Ishikawa (cell line): Measurements from ENCODE around the gene OPHN1.

Experiments used
- CEBPB ChIP-seq: IDR thresholded peaks from 2 replicates; pipeline ENCODE4 v1.6.1; 2012
- CREB1 ChIP-seq: IDR thresholded peaks from 2 replicates; pipeline ENCODE4 v1.6.1; 2012; ENCODE audit warnings: low read depth
- EGR1 ChIP-seq: IDR thresholded peaks from 2 replicates; pipeline ENCODE4 v1.6.1; 2012
- EP300 ChIP-seq: IDR thresholded peaks from 2 replicates; pipeline ENCODE4 v1.6.1; 2012; ENCODE audit warnings: borderline replicate concordance
- FOXM1 ChIP-seq: IDR thresholded peaks from 2 replicates; pipeline ENCODE4 v1.6.1; 2012; ENCODE audit warnings: low read depth, borderline replicate concordance
- NFIC ChIP-seq: IDR thresholded peaks from 2 replicates; pipeline ENCODE4 v1.6.1; 2012
- RAD21 ChIP-seq: IDR thresholded peaks from 2 replicates; pipeline ENCODE4 v1.6.1; 2012; ENCODE audit warnings: low read depth
- TAF1 ChIP-seq: IDR thresholded peaks from 2 replicates; pipeline ENCODE4 v1.6.1; 2012; ENCODE audit warnings: low read depth, mild to moderate bottlenecking
- TCF12 ChIP-seq: IDR thresholded peaks from 2 replicates; pipeline ENCODE4 v1.6.1; 2012; ENCODE audit warnings: low read depth
- TEAD4 ChIP-seq: IDR thresholded peaks from 2 replicates; pipeline ENCODE4 v1.6.1; 2012
- YY1 ChIP-seq: IDR thresholded peaks from 2 replicates; pipeline ENCODE4 v1.6.1; 2012; ENCODE audit warnings: low read depth
- ZBTB7A ChIP-seq: IDR thresholded peaks from 2 replicates; pipeline ENCODE4 v1.6.1; 2012; ENCODE audit warnings: low read depth
- TF ChIP-seq, protein P1 (sequence below): IDR thresholded peaks from 2 replicates; pipeline ENCODE4 v1.6.1; 2012
- TF ChIP-seq, protein P2 (sequence below): IDR thresholded peaks from 2 replicates; pipeline ENCODE4 v1.6.1; 2012; ENCODE audit warnings: low read depth, mild to moderate bottlenecking
- TF ChIP-seq, protein P3 (sequence below): IDR thresholded peaks from 2 replicates; pipeline ENCODE4 v1.6.1; 2012

The OPHN1 gene

DNA sequence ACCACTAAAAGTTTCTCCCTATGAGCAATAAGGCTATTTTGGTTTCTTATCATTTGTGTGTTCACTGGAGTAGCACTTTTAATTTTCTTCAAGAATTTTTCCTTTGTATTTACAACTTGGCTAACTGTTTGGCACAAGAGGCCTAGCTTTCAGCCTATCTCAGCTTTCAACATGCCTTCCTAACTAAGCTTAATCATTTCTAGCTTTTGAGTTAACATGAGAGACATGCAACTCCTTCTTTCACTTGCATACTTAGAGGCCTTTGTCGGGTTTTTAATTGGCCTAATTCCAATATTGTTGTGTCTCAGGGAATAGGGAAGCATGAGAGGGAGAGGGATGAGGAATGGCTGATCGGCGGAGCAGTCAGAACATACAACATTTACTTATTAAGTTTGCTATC is 349.8 kb downstream of the OPHN1 start:
- TF ChIP-seq TCF12 (no peak), CREB1 (no peak), TAF1 (no peak), YY1 (no peak), RAD21 (no peak), TEAD4 (no peak), ZBTB7A (no peak), EGR1 (no peak), FOXM1 (no peak), EP300 (no peak), NFIC (no peak), CEBPB (no peak)
- TF ChIP-seq, protein P1, sequence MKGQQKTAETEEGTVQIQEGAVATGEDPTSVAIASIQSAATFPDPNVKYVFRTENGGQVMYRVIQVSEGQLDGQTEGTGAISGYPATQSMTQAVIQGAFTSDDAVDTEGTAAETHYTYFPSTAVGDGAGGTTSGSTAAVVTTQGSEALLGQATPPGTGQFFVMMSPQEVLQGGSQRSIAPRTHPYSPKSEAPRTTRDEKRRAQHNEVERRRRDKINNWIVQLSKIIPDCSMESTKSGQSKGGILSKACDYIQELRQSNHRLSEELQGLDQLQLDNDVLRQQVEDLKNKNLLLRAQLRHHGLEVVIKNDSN, result no peak
- TF ChIP-seq, protein P2, sequence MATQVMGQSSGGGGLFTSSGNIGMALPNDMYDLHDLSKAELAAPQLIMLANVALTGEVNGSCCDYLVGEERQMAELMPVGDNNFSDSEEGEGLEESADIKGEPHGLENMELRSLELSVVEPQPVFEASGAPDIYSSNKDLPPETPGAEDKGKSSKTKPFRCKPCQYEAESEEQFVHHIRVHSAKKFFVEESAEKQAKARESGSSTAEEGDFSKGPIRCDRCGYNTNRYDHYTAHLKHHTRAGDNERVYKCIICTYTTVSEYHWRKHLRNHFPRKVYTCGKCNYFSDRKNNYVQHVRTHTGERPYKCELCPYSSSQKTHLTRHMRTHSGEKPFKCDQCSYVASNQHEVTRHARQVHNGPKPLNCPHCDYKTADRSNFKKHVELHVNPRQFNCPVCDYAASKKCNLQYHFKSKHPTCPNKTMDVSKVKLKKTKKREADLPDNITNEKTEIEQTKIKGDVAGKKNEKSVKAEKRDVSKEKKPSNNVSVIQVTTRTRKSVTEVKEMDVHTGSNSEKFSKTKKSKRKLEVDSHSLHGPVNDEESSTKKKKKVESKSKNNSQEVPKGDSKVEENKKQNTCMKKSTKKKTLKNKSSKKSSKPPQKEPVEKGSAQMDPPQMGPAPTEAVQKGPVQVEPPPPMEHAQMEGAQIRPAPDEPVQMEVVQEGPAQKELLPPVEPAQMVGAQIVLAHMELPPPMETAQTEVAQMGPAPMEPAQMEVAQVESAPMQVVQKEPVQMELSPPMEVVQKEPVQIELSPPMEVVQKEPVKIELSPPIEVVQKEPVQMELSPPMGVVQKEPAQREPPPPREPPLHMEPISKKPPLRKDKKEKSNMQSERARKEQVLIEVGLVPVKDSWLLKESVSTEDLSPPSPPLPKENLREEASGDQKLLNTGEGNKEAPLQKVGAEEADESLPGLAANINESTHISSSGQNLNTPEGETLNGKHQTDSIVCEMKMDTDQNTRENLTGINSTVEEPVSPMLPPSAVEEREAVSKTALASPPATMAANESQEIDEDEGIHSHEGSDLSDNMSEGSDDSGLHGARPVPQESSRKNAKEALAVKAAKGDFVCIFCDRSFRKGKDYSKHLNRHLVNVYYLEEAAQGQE, result no peak
- TF ChIP-seq, protein P3, sequence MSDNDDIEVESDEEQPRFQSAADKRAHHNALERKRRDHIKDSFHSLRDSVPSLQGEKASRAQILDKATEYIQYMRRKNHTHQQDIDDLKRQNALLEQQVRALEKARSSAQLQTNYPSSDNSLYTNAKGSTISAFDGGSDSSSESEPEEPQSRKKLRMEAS, result no peak

DNA sequence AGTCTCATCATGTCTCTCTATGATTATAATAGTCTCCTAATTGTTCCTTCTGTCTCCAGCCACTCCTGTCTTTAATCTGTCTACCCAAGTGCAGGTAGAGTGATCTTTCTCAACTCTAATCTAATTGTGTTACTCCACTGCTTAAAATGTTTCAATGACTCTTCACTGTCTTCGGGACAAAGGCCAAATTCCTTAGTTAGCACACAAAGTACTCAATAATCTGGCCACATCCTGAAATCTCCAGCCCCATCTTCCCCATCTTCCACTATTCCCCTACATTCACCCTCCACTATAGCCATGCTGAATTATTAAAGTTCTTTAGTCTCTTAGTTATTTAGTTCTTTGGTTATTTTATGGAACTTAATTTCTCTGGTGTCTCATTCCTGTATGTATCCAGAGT is 353.3 kb downstream of the OPHN1 start:
- TF ChIP-seq ZBTB7A (no peak), FOXM1 (no peak), EP300 (no peak), CEBPB (no peak), NFIC (no peak), CREB1 (no peak), RAD21 (no peak), TAF1 (no peak), TCF12 (no peak), YY1 (no peak), EGR1 (no peak), TEAD4 (no peak)
- TF ChIP-seq, protein P1, result no peak
- TF ChIP-seq, protein P2, result no peak
- TF ChIP-seq, protein P3, result no peak

DNA sequence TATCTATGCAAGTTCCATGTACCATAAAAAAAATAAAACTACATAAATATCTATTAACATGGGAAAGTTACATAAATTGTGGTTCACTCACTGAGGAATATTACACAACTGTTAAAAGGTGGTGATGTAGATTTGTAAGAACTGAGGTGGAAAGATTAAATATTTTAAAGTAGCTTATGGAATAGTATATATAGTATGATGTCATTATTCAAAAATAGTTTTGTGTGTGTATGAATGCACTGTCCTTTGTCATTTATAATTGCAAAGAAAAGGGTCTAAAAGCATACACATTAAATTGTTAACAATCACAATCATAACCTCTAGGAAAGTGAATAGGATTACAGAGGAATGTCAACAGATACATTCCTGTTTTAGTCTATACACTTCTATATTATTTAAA is 355.9 kb downstream of the OPHN1 start:
- no peak for TF ChIP-seq NFIC
- TF ChIP-seq, protein P1, result no peak
- no peak for TF ChIP-seq EP300
- no peak for TF ChIP-seq TCF12
- TF ChIP-seq TEAD4, result no peak
- no peak for TF ChIP-seq YY1
- no peak for TF ChIP-seq EGR1
- TF ChIP-seq CEBPB, result no peak
- TF ChIP-seq FOXM1, result no peak
- TF ChIP-seq, protein P2, result no peak
- TF ChIP-seq, protein P3, result no peak

DNA sequence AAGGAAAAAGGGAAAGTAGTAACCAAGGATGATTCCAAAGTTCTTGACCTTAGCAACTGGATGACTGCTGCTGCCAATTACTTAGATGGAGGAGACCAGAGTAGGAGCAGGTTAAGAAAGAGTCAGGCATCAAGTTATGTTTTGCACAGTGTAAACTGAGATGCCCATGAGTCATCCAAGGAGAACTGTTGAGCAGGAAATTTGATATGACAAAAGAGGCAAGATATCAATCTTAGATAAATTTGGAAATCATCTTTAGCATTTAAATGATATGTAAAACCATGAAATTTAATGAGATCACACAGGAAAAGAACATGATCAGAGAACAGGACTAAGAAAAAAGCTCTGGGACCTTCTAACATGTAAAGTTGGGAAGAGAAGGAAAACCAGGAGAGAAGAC is 361.3 kb downstream of the OPHN1 start:
- no peak for TF ChIP-seq CREB1
- no peak for TF ChIP-seq EP300
- TF ChIP-seq NFIC, result no peak
- TF ChIP-seq FOXM1, result no peak
- TF ChIP-seq, protein P2, result no peak
- no peak for TF ChIP-seq TCF12
- TF ChIP-seq, protein P1, result no peak
- TF ChIP-seq, protein P3, result no peak
- TF ChIP-seq ZBTB7A, result no peak
- TF ChIP-seq YY1, result no peak
- no peak for TF ChIP-seq TEAD4
- no peak for TF ChIP-seq TAF1
